GM23338 (cell line): ENCODE data around the gene PLXNC1. TPM values are rescaled to one million over a fixed set of nuclear protein-coding genes. Genes with fewer than 3 reads are reported as not detected.

Experiments used
- ATAC-seq: fragments of 200-7000 bp; cut with Tn5 transposase; 3 replicates; pipeline ENCODE4 v1.9.1; 2020
- DNase-seq: peaks from one replicate; pipeline ENCODE4 v3.0.0-alpha.2; 2015; ENCODE audit warnings: low spot score
- H2AFZ ChIP-seq: fragments of 200-600 bp; sonication (generic); 2 replicates; pipeline ENCODE4 v1.8.0; 2016; ENCODE audit warnings: antibody characterized with exemption, mild to moderate bottlenecking, moderate library complexity
- H3F3A ChIP-seq: fragments of 200-600 bp; sonication (generic); replicated peaks from 2 replicates; pipeline ENCODE4 v1.8.0; 2017; ENCODE audit warnings: antibody characterized with exemption, mixed run types, low read depth
- H3K27ac ChIP-seq: fragments of 200-600 bp; sonication (generic); 2 replicates; pipeline ENCODE4 v1.6.1; 2016; ENCODE audit warnings: low read depth
- H3K27me3 ChIP-seq: fragments of 200-600 bp; sonication (generic); 2 replicates; pipeline ENCODE4 v1.8.0; 2016; ENCODE audit warnings: mild to moderate bottlenecking, mixed run types, moderate library complexity; ENCODE audit not compliant: insufficient read depth
- H3K36me3 ChIP-seq: fragments of 200-600 bp; sonication (generic); 2 replicates; pipeline ENCODE4 v1.8.0; 2016; ENCODE audit warnings: mild to moderate bottlenecking; ENCODE audit not compliant: insufficient read depth
- H3K4me1 ChIP-seq: fragments of 200-600 bp; sonication (generic); 2 replicates; pipeline ENCODE4 v1.8.0; 2016; ENCODE audit warnings: mild to moderate bottlenecking, moderate library complexity; ENCODE audit not compliant: insufficient read depth
- H3K4me2 ChIP-seq: fragments of 200-600 bp; sonication (generic); 2 replicates; pipeline ENCODE4 v1.7.1; 2017; ENCODE audit warnings: mixed run types
- H3K4me3 ChIP-seq: fragments of 200-600 bp; sonication (generic); 2 replicates; pipeline ENCODE4 v1.6.1; 2016; ENCODE audit warnings: mixed run types
- H3K79me2 ChIP-seq: fragments of 200-600 bp; sonication (generic); replicated peaks from 2 replicates; pipeline ENCODE4 v1.8.0; 2017; ENCODE audit warnings: mild to moderate bottlenecking; ENCODE audit not compliant: insufficient read depth
- H3K9me2 ChIP-seq: fragments of 200-600 bp; sonication (generic); 2 replicates; pipeline ENCODE4 v1.8.0; 2017; ENCODE audit not compliant: insufficient read depth
- H4K20me1 ChIP-seq: fragments of 200-600 bp; sonication (generic); replicated peaks from 2 replicates; pipeline ENCODE4 v1.8.0; 2017; ENCODE audit warnings: mild to moderate bottlenecking; ENCODE audit not compliant: insufficient read depth
- H3K27ac Mint-ChIP-seq: 2 replicates; pipeline ENCODE4 v1.8.0; 2020; ENCODE audit warnings: inconsistent platforms, mild to moderate bottlenecking, moderate library complexity, mixed read lengths
- H3K27me3 Mint-ChIP-seq: 3 replicates; pipeline ENCODE4 v1.8.0; 2022; ENCODE audit warnings: low read depth, mild to moderate bottlenecking, moderate library complexity, mixed read lengths, inconsistent platforms; ENCODE audit not compliant: insufficient read depth, poor library complexity
- H3K36me3 Mint-ChIP-seq: 3 replicates; pipeline ENCODE4 v1.8.0; 2021; ENCODE audit warnings: low read depth, mild to moderate bottlenecking, inconsistent platforms, moderate library complexity, mixed read lengths
- H3K4me1 Mint-ChIP-seq: 3 replicates; pipeline ENCODE4 v1.8.0; 2020; ENCODE audit warnings: mild to moderate bottlenecking, inconsistent platforms, mixed read lengths
- H3K4me3 Mint-ChIP-seq: 3 replicates; pipeline ENCODE4 v1.8.0; 2021; ENCODE audit warnings: moderate library complexity, mild to moderate bottlenecking, inconsistent platforms, mixed read lengths
- H3K9me3 Mint-ChIP-seq: 3 replicates; pipeline ENCODE4 v1.8.0; 2020; ENCODE audit warnings: moderate library complexity, mild to moderate bottlenecking, inconsistent platforms, mixed read lengths
- CREB1 ChIP-seq: fragments of 250-450 bp; sonication (Bioruptor Pico); IDR thresholded peaks from 2 replicates; pipeline ENCODE4 v1.5.0; 2020; ENCODE audit warnings: low read depth, mild to moderate bottlenecking, moderate library complexity
- POLR2AphosphoS5 ChIP-seq: IDR thresholded peaks from 2 replicates; pipeline ENCODE4 v1.6.1; 2016; ENCODE audit warnings: antibody characterized with exemption, low read depth
- STAT1 ChIP-seq: IDR thresholded peaks from one replicate; pipeline ENCODE4 v1.6.1; 2016; ENCODE audit warnings: antibody characterized with exemption; ENCODE audit not compliant: unreplicated experiment
- ZNF114 ChIP-seq: fragments of 250-450 bp; sonication (Bioruptor Pico); IDR thresholded peaks from 2 replicates; pipeline ENCODE4 v1.5.0; 2020; ENCODE audit warnings: mild to moderate bottlenecking, moderate library complexity
- polyA plus RNA-seq: library from polyadenylated mRNA; unstranded; fragments of >200 nt; fragmentation: Nextera tagmentation; extraction: Ambion mirVana; gene quantifications from 2 replicates; pipeline ENCODE4 v1.2.1, GENCODE V29; 2016
- total RNA-seq: library from RNA; depleted of rRNA; stranded (reverse); fragments of >200 nt; shearing (Covaris generic); gene quantifications from 2 replicates; pipeline ENCODE4 v1.2.3, GENCODE V29; 2014
- TF ChIP-seq, protein P1 (sequence below): IDR thresholded peaks from 2 replicates; pipeline ENCODE4 v1.6.1; 2016; ENCODE audit warnings: antibody characterized with exemption
- TF ChIP-seq, protein P2 (sequence below): fragments of 250-450 bp; sonication (Bioruptor Pico); IDR thresholded peaks from 2 replicates; pipeline ENCODE4 v1.5.0; 2020; ENCODE audit warnings: mild to moderate bottlenecking, moderate library complexity
- TF ChIP-seq, protein P3 (sequence below), 2 experiments: fragments of 200-600 bp in 1 of 2; sonication (generic) in 1 of 2; conservative IDR thresholded peaks; 2 replicates each; pipeline versions ENCODE4 v1.5.1 to v1.6.1; 2016 to 2017; ENCODE audit warnings: antibody characterized with exemption in 2 of 2, low read depth in 2 of 2, mild to moderate bottlenecking in 2 of 2, moderate library complexity in 1 of 2

Gene PLXNC1
- total and polyA plus RNA-seq, 2 experiments from 2014 or later = 1.9 to 6.5 TPM

DNA sequence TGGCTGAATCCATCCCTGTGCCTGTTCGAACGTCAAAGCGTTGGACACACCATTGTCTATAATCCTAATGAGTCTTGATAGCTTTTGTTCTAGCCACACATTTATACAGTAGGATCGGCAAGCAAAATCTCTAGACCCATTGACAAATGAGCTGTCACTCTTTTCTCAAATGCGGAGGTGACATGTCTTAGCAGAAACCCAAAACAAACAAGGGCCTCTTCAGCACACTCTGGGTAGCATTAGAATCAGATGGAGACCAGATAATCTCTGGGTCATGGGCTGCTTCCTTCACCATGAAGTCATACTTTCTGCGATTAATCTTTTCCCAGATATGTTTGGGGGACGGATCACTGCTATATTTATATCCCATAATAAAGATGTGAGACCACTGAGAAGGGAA lies 100.2 kb downstream of the PLXNC1 start (continued):
- TF ChIP-seq, protein P1, sequence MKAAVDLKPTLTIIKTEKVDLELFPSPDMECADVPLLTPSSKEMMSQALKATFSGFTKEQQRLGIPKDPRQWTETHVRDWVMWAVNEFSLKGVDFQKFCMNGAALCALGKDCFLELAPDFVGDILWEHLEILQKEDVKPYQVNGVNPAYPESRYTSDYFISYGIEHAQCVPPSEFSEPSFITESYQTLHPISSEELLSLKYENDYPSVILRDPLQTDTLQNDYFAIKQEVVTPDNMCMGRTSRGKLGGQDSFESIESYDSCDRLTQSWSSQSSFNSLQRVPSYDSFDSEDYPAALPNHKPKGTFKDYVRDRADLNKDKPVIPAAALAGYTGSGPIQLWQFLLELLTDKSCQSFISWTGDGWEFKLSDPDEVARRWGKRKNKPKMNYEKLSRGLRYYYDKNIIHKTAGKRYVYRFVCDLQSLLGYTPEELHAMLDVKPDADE = no peak
- TF ChIP-seq CREB1 (CRISPR knock-in tag) (no peak), STAT1 (no peak)
- TF ChIP-seq, protein P2, sequence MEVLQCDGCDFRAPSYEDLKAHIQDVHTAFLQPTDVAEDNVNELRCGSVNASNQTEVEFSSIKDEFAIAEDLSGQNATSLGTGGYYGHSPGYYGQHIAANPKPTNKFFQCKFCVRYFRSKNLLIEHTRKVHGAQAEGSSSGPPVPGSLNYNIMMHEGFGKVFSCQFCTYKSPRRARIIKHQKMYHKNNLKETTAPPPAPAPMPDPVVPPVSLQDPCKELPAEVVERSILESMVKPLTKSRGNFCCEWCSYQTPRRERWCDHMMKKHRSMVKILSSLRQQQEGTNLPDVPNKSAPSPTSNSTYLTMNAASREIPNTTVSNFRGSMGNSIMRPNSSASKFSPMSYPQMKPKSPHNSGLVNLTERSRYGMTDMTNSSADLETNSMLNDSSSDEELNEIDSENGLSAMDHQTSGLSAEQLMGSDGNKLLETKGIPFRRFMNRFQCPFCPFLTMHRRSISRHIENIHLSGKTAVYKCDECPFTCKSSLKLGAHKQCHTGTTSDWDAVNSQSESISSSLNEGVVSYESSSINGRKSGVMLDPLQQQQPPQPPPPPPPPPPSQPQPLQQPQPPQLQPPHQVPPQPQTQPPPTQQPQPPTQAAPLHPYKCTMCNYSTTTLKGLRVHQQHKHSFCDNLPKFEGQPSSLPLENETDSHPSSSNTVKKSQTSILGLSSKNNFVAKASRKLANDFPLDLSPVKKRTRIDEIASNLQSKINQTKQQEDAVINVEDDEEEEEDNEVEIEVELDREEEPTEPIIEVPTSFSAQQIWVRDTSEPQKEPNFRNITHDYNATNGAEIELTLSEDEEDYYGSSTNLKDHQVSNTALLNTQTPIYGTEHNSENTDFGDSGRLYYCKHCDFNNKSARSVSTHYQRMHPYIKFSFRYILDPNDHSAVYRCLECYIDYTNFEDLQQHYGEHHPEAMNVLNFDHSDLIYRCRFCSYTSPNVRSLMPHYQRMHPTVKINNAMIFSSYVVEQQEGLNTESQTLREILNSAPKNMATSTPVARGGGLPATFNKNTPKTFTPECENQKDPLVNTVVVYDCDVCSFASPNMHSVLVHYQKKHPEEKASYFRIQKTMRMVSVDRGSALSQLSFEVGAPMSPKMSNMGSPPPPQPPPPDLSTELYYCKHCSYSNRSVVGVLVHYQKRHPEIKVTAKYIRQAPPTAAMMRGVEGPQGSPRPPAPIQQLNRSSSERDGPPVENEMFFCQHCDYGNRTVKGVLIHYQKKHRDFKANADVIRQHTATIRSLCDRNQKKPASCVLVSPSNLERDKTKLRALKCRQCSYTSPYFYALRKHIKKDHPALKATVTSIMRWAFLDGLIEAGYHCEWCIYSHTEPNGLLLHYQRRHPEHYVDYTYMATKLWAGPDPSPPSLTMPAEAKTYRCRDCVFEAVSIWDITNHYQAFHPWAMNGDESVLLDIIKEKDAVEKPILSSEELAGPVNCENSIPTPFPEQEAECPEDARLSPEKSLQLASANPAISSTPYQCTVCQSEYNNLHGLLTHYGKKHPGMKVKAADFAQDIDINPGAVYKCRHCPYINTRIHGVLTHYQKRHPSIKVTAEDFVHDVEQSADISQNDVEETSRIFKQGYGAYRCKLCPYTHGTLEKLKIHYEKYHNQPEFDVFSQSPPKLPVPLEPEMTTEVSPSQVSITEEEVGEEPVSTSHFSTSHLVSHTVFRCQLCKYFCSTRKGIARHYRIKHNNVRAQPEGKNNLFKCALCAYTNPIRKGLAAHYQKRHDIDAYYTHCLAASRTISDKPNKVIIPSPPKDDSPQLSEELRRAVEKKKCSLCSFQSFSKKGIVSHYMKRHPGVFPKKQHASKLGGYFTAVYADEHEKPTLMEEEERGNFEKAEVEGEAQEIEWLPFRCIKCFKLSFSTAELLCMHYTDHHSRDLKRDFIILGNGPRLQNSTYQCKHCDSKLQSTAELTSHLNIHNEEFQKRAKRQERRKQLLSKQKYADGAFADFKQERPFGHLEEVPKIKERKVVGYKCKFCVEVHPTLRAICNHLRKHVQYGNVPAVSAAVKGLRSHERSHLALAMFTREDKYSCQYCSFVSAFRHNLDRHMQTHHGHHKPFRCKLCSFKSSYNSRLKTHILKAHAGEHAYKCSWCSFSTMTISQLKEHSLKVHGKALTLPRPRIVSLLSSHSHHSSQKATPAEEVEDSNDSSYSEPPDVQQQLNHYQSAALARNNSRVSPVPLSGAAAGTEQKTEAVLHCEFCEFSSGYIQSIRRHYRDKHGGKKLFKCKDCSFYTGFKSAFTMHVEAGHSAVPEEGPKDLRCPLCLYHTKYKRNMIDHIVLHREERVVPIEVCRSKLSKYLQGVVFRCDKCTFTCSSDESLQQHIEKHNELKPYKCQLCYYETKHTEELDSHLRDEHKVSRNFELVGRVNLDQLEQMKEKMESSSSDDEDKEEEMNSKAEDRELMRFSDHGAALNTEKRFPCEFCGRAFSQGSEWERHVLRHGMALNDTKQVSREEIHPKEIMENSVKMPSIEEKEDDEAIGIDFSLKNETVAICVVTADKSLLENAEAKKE (CRISPR knock-in tag) = no peak

DNA sequence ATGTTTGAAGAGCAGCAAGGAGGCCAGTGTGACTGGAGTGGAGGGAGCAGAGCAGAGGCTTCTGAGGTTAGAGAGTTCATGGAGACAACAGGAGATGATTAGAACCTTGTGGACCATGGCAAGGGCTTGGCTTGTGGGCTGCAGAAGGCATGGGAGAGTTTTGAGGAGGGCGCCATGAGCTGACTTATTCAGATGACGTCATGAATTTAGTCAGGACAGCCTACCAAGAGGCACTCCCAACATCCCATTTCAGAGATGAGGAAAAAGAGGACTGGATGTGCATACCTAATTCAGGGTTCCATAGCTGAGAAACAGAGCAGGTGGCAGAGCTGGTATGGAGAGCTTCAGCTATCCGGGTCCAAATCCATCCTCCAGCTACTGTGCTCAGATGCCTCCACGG lies 101.8 kb downstream of the PLXNC1 start:
- H3K4me1 Mint-ChIP-seq = peaks cover 24% of the 10 kb centered on the region
- H3K36me3 Mint-ChIP-seq = 0 out of 3 replicates have a peak, but pooled peaks cover 4% of the 10 kb centered on the region
- no peak overlapping the region for H3K4me3 Mint-ChIP-seq
- TF ChIP-seq, protein P1 = no peak
- TF ChIP-seq, protein P3, sequence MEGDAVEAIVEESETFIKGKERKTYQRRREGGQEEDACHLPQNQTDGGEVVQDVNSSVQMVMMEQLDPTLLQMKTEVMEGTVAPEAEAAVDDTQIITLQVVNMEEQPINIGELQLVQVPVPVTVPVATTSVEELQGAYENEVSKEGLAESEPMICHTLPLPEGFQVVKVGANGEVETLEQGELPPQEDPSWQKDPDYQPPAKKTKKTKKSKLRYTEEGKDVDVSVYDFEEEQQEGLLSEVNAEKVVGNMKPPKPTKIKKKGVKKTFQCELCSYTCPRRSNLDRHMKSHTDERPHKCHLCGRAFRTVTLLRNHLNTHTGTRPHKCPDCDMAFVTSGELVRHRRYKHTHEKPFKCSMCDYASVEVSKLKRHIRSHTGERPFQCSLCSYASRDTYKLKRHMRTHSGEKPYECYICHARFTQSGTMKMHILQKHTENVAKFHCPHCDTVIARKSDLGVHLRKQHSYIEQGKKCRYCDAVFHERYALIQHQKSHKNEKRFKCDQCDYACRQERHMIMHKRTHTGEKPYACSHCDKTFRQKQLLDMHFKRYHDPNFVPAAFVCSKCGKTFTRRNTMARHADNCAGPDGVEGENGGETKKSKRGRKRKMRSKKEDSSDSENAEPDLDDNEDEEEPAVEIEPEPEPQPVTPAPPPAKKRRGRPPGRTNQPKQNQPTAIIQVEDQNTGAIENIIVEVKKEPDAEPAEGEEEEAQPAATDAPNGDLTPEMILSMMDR (conservative IDR thresholded peaks at IDR 0.05; ENCODE audit: low read depth in 2 of 2) = no peak
- TF ChIP-seq ZNF114 (CRISPR knock-in tag) (no peak), CREB1 (CRISPR knock-in tag) (no peak), POLR2AphosphoS5 (no peak), STAT1 (no peak)
- H3K9me3 Mint-ChIP-seq = no peaks in the 10 kb centered on the region
- no peak overlapping the region for H2AFZ ChIP-seq
- no peaks in the 10 kb centered on the region for H3K9me2 ChIP-seq
- no peak for DNase-seq
- no peaks in the 10 kb centered on the region for H3K79me2 ChIP-seq
- no peaks in the 10 kb centered on the region for H3K36me3 ChIP-seq
- H4K20me1 ChIP-seq = no peaks in the 10 kb centered on the region
- H3K27me3 Mint-ChIP-seq = peaks cover 3% of the 10 kb centered on the region
- H3K4me2 ChIP-seq = no peak overlapping the region
- no peak overlapping the region for H3K27ac Mint-ChIP-seq
- no peaks in the 10 kb centered on the region for H3K27me3 ChIP-seq
- peaks cover 13% of the 10 kb centered on the region for H3K4me1 ChIP-seq
- H3K27ac ChIP-seq = no peak overlapping the region
- H3K4me3 ChIP-seq = no peak overlapping the region
- ATAC-seq = no peak
- no peaks in the 10 kb centered on the region for H3F3A ChIP-seq
